CD4-positive, alpha-beta memory T cell (primary cell): ENCODE data around the gene THAP4. TPM values are rescaled to one million over a fixed set of nuclear protein-coding genes. Genes with fewer than 3 reads are reported as not detected.
"Not testable (repeated sequence)": the region's sequence is repeated elsewhere in the genome, so short reads cannot be mapped to it uniquely, and the experiment has no call there.

ENCODE experiments used
- CTCF ChIA-PET: fragments of 350-600 bp; sonication (Branson Sonifier 250); formaldehyde crosslinking; loops from one replicate; lab custom pipeline; 2021; ENCODE audit warnings: inconsistent platforms; ENCODE audit not compliant: partially characterized antibody; lab: Charles Lee
- POLR2A ChIA-PET: fragments of 350-600 bp; sonication (Branson Sonifier 250); formaldehyde crosslinking; loops from one replicate; lab custom pipeline; 2021; ENCODE audit not compliant: partially characterized antibody; lab: Charles Lee
- DNase-seq, 5 donors: peaks; one replicate each; pipeline versions ENCODE4 v3.0.0 to v3.0.0-alpha.2; 2020 to 2022; ENCODE audit warnings: mixed read lengths in 1 of 5
- H3K27ac ChIP-seq: one replicate; pipeline ENCODE4 v1.7.0; 2013; ENCODE audit warnings: low read depth, low read length
- H3K27me3 ChIP-seq: 2 replicates; pipeline ENCODE4 v1.7.0; 2013; ENCODE audit warnings: mild to moderate bottlenecking, low read length, moderate library complexity; ENCODE audit not compliant: insufficient read depth
- H3K36me3 ChIP-seq: 2 replicates; pipeline ENCODE4 v1.7.0; 2013; ENCODE audit warnings: mild to moderate bottlenecking, low read length, moderate library complexity; ENCODE audit not compliant: insufficient read depth
- H3K4me1 ChIP-seq: 2 replicates; pipeline ENCODE4 v1.7.0; 2013; ENCODE audit warnings: mild to moderate bottlenecking, low read length, moderate library complexity; ENCODE audit not compliant: insufficient read depth
- H3K4me3 ChIP-seq, 2 donors: one replicate each; pipeline ENCODE4 v1.7.0; 2013; ENCODE audit warnings: low read length in 2 of 2, mild to moderate bottlenecking in 1 of 2
- H3K9me3 ChIP-seq, 2 donors: one replicate each; pipeline ENCODE4 v1.7.0; 2013; ENCODE audit warnings: low read length in 2 of 2, control low read depth in 1 of 2; ENCODE audit not compliant: control insufficient read depth in 1 of 2
- H3K27ac Mint-ChIP-seq, 7 donors: one replicate each; pipeline ENCODE4 v1.8.0; 2020 to 2021; ENCODE audit warnings: mixed read lengths in 7 of 7, mild to moderate bottlenecking in 6 of 7, inconsistent platforms in 3 of 7, moderate library complexity in 3 of 7
- H3K27me3 Mint-ChIP-seq, 2 donors: one replicate each; pipeline ENCODE4 v1.8.0; 2020 to 2021; ENCODE audit warnings: mixed read lengths in 2 of 2
- H3K36me3 Mint-ChIP-seq, 2 donors: one replicate each; pipeline ENCODE4 v1.8.0; 2020 to 2021; ENCODE audit warnings: mixed read lengths in 2 of 2, inconsistent platforms in 1 of 2, mild to moderate bottlenecking in 1 of 2
- H3K4me1 Mint-ChIP-seq, 4 donors: one replicate each; pipeline ENCODE4 v1.8.0; 2020 to 2021; ENCODE audit warnings: mixed read lengths in 4 of 4, mild to moderate bottlenecking in 1 of 4
- H3K4me3 Mint-ChIP-seq, 8 donors: one replicate each; pipeline ENCODE4 v1.8.0; 2020 to 2021; ENCODE audit warnings: mixed read lengths in 8 of 8, mild to moderate bottlenecking in 7 of 8, moderate library complexity in 6 of 8, inconsistent platforms in 3 of 8
- H3K9me3 Mint-ChIP-seq, 8 donors: one replicate each; pipeline ENCODE4 v1.8.0; 2020 to 2021; ENCODE audit warnings: mixed read lengths in 8 of 8, mild to moderate bottlenecking in 5 of 8, inconsistent platforms in 3 of 8, moderate library complexity in 1 of 8
- intact Hi-C: fragments of 100-400 bp; cut with micrococcal nuclease; formaldehyde crosslinking; loops from one replicate; pipeline ENCODE4 v1.15.1; 2023
- polyA plus RNA-seq, 2 donors: library from polyadenylated mRNA; unstranded; fragments of 300-500 nt; fragmentation: Illumina TruSeq; gene quantifications; one replicate each; pipeline ENCODE4 v1.2.3, GENCODE V29; 2021
- total RNA-seq, 2 experiments: library from RNA; stranded (reverse); gene quantifications; one replicate each; pipeline ENCODE4 v1.2.3, GENCODE V29; 2021

Gene THAP4
- total and polyA plus RNA-seq, 4 experiments from 2014 or later, result 27.8 to 42.9 (median 29.9) TPM

DNA sequence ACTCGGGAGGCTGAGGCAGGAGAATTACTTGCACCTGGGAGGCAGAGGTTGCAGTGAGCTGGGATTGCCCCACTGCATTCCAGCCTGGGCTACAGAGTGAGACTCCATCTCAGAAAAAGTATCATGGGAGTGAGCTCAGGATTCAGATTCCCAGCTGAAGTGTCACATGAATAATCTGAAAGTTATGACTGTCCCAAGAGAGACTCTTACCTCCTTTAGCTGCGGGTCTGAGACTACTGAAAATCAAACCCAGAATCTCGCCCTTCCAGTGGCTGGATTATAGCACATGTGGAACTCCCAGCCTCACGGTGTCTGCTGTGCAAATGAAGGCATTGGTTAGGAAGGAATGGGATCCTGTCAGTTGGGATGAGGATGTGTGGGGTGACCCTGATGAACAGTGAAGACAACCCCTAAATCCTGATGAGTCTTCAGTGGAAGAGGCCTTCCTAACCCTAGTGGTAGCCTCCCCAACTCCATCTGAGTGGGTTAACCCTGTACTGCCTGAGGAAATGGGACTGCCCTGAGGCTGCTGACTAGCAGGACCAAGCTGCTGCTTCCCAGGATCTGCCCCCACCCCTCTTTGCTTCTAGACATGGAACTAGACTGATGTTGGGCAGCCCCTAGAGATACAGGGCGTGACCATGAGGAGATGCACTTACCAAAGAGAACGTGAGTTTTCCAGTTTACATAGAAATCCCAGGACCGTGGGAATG, 61.9 kb downstream of the THAP4 start:
- no peaks in the 10 kb centered on the region for H3K27me3 Mint-ChIP-seq
- no peak for DNase-seq
- POLR2A ChIA-PET, result no interaction called here
- Histone ChIP-seq H3K4me1 (no peaks in the 10 kb centered on the region), H3K9me3 (no peaks in the 10 kb centered on the region), H3K27me3 (no peaks in the 10 kb centered on the region), H3K4me3 (no peak overlapping the region), H3K36me3 (no peaks in the 10 kb centered on the region), H3K27ac (no peak overlapping the region)
- H3K4me1 Mint-ChIP-seq, result no peaks in the 10 kb centered on the region
- H3K27ac Mint-ChIP-seq, result no peak overlapping the region
- intact Hi-C loops, result no loop called here
- CTCF ChIA-PET, result no interaction called here
- H3K36me3 Mint-ChIP-seq, result peaks cover 4 to 7% of the 10 kb centered on the region in 2 donors
- no peak overlapping the region for H3K4me3 Mint-ChIP-seq
- H3K9me3 Mint-ChIP-seq, result peaks cover 0 to 2% (median 0%) of the 10 kb centered on the region in 8 donors

DNA sequence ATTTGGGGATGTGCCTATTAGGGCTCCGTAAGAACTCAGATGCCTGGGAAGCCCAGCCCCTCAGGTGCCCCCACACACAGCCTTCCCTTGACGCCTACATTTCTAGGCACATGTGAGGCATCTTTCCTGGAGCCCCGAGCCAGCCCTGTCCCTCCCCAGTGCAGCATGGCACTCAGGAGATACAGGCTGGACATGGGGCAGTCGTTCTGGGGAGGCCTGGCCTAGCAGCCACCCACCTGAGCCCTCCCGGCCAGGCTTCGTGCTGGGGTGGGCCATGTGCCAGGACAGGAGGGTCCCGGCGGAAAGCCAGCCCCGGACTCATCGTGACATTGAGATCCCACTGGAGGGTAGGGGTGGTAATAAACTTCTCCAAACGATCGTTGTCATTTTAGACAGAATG, 63.2 kb downstream of the THAP4 start:
- Mint-ChIP-seq H3K27ac (no peak overlapping the region), H3K4me3 (no peak overlapping the region), H3K4me1 (no peaks in the 10 kb centered on the region), H3K27me3 (no peaks in the 10 kb centered on the region), H3K36me3 (peaks cover 4 to 5% of the 10 kb centered on the region in 2 donors), H3K9me3 (peaks cover 0 to 2% (median 0%) of the 10 kb centered on the region in 8 donors)
- DNase-seq, result no peak
- intact Hi-C loops, result no loop called here
- ChIA-PET CTCF (no interaction called here), POLR2A (no interaction called here)
- Histone ChIP-seq H3K27me3 (no peaks in the 10 kb centered on the region), H3K4me3 (no peak overlapping the region), H3K9me3 (no peaks in the 10 kb centered on the region), H3K27ac (no peak overlapping the region), H3K4me1 (no peaks in the 10 kb centered on the region), H3K36me3 (no peaks in the 10 kb centered on the region)

DNA sequence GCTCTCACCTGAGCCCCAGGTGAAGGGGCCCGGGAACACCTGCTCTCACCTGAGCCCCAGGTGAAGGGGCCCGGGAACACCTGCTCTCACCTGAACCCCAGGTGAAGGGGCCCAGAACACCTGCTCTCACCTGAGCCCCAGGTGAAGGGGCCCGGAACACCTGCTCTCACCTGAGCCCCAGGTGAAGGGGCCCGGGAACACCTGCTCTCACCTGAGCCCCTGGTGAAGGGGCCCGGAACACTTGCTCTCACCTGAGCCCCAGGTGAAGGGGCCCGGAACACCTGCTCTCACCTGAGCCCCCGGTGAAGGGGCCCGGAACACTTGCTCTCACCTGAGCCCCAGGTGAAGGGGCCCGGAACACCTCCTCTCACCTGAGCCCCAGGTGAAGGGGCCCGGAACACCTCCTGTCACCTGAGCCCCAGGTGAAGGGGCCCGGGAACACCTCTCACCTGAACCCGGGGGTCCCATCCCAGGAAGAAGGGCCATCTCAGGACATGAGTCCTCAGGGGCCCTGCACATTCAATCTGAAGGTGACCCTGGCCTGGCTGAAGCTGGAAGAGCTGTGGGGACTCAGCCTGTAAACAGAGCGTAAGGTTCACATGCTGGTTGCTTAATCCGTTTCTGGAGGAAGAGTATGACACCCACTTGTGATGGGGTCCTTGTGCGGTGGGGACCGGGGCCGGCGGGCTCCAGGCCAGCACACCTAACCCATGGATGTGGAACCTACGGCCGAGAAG, 63.9 kb downstream of the THAP4 start:
- H3K27me3 Mint-ChIP-seq, H3K4me1 ChIP-seq, H3K4me3 ChIP-seq, POLR2A ChIA-PET, CTCF ChIA-PET, H3K36me3 Mint-ChIP-seq, DNase-seq, H3K27me3 ChIP-seq, H3K9me3 Mint-ChIP-seq, H3K4me3 Mint-ChIP-seq, H3K27ac ChIP-seq, intact Hi-C loops, H3K36me3 ChIP-seq, H3K27ac Mint-ChIP-seq, H3K9me3 ChIP-seq, H3K4me1 Mint-ChIP-seq: not testable (repeated sequence)

DNA sequence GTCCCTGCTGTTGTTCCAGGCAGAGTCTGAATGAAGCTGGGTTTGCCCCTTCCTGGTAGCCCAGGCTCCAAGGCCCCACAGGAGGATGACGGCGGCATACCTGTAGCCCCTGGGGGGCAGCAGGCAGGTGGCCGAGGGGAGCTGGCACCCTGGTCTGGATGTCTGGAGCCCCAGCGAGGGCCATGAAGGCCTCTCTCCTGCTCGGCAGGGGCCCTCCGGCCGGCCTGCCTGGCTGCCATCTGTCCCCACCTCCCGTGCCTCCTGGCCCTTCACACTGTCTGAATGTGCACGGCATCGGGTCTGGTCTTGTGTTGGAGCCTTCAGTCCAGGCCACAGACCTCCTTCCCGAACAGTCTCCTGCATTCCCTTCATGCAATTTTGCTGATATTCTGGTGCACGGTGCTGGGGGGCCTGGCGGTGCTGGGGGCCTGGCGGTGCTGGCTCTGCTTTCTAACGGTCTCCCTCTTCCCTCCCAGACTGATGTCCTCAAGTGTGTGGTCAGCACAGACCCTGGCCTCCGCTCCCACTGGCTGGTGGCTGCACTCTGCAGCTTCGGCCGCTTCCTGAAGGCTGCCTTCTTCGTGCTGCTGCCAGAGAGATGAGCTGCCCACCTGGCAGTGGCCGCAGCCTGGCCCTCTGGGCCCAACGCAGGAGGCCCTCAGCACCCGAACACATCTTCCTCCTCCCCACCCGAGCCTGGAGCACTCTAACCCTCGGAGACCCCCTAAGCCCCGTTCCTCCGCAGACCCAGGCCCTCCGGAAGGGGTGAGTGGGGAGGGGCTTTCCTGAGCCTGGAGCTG, 64.9 kb downstream of the THAP4 start:
- Mint-ChIP-seq H3K9me3 (peaks cover 0 to 2% (median 0%) of the 10 kb centered on the region in 8 donors), H3K27ac (peak overlapping the region in 1 of 7 donors; percentile 70), H3K27me3 (no peaks in the 10 kb centered on the region), H3K4me3 (no peak overlapping the region), H3K4me1 (no peaks in the 10 kb centered on the region), H3K36me3 (peaks cover 0 to 2% of the 10 kb centered on the region in 2 donors)
- H3K27me3 ChIP-seq, result no peaks in the 10 kb centered on the region
- no peak overlapping the region for H3K4me3 ChIP-seq
- CTCF ChIA-PET, result no interaction called here
- H3K9me3 ChIP-seq, result no peaks in the 10 kb centered on the region
- no peak overlapping the region for H3K27ac ChIP-seq
- POLR2A ChIA-PET, result no interaction called here
- no peaks in the 10 kb centered on the region for H3K4me1 ChIP-seq
- DNase-seq, result no peak
- intact Hi-C loops, result no loop called here
- H3K36me3 ChIP-seq, result no peaks in the 10 kb centered on the region

DNA sequence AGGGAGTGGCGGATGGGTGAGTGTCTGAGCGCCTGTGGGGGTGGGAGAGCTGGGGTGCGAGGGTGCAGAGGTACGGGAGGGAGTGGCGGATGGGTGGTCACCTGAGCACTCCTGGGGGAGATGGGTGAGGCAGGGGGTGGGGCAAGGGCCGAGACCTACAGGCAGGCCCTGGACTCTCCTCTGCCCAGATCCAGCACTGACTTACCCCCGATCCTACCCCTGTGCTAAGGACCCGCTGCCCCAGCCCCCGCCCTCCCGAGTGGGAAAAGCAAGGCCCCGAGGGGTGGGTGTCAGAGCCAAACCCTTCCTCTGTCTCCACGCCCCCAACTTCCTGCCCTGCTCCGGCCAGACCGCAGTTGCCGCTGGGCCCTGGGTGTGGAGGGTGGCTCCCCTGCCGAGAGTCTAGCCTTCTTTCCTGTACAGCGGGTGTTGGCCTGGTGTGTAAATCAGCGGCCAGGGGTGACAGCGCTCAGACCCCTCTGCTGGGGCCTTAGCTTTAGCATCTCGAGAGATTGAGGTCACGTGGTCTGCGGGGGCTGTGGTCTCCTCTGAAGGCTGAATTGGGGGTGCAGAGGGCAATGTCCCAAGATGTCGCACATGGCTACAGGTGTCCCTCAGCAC, 65.9 kb downstream of the THAP4 start:
- ChIA-PET POLR2A (no interaction called here), CTCF (no interaction called here)
- H3K27ac ChIP-seq, result no peak overlapping the region
- H3K4me1 ChIP-seq, result no peaks in the 10 kb centered on the region
- no peaks in the 10 kb centered on the region for H3K36me3 ChIP-seq
- no peaks in the 10 kb centered on the region for H3K27me3 Mint-ChIP-seq
- no peak for DNase-seq
- H3K27me3 ChIP-seq, result no peaks in the 10 kb centered on the region
- no peak overlapping the region for H3K27ac Mint-ChIP-seq
- intact Hi-C loops, result no loop called here
- no peaks in the 10 kb centered on the region for H3K4me1 Mint-ChIP-seq
- no peak overlapping the region for H3K4me3 ChIP-seq
- peaks cover 0 to 2% (median 0%) of the 10 kb centered on the region in 8 donors for H3K9me3 Mint-ChIP-seq
- peaks cover 0 to 2% of the 10 kb centered on the region in 2 donors for H3K36me3 Mint-ChIP-seq
- no peak overlapping the region for H3K4me3 Mint-ChIP-seq
- no peaks in the 10 kb centered on the region for H3K9me3 ChIP-seq

DNA sequence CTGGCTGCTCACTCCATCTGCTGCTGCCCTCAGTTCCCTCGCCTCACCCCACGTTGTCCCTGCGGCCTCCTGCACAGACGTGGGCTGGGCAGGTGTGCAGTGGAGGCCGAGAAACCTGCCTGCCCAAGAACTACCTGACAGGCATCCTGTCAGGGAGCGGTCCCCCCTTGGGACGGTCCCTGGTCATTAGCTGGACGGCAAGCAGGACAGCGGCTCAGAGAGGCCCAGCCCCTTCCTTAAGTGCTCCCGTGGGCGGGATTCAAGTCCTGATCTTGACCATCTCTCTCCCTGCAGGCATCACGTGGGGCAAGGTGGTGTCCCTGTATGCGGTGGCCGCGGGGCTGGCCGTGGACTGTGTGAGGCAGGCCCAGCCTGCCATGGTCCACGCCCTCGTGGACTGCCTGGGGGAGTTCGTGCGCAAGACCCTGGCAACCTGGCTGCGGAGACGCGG, 67.1 kb downstream of the THAP4 start:
- peaks cover 0 to 2% (median 0%) of the 10 kb centered on the region in 8 donors for H3K9me3 Mint-ChIP-seq
- intact Hi-C loops, result no loop called here

DNA sequence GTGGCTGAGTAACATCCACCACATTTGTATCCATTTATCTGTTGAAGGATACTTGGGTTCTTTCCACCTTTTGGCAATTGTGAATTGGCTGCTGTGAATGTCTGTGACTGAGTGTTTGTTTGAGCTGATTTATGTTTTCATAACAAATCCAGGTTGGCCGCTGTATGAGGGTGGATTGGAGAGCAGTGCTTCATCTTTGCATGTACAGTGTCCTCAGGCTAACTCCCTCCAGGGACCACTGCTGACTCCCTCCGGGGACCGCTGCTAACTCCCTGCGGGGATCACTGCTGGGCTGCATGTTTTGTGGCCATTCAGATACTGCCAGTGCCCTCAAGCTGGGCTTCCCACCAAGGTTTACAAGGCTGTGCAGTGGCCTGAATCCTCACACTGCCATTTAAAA, 68.2 kb downstream of the THAP4 start:
- Histone ChIP-seq H3K27me3 (no peaks in the 10 kb centered on the region), H3K27ac (no peak overlapping the region), H3K36me3 (no peaks in the 10 kb centered on the region), H3K4me1 (no peaks in the 10 kb centered on the region), H3K4me3 (no peak overlapping the region), H3K9me3 (no peaks in the 10 kb centered on the region)
- POLR2A ChIA-PET, result no interaction called here
- Mint-ChIP-seq H3K9me3 (peaks cover 0 to 2% (median 0%) of the 10 kb centered on the region in 8 donors), H3K4me3 (no peak overlapping the region), H3K36me3 (no peaks in the 10 kb centered on the region), H3K27me3 (no peaks in the 10 kb centered on the region), H3K27ac (no peak overlapping the region), H3K4me1 (no peaks in the 10 kb centered on the region)
- intact Hi-C loops, result no loop called here
- CTCF ChIA-PET, result no interaction called here
- no peak for DNase-seq

More for the DNA sequence above, 67.1 kb downstream of the THAP4 start:
- no peaks in the 10 kb centered on the region for H3K4me1 ChIP-seq
- Mint-ChIP-seq H3K4me1 (no peaks in the 10 kb centered on the region), H3K36me3 (no peaks in the 10 kb centered on the region), H3K27ac (no peak overlapping the region), H3K27me3 (no peaks in the 10 kb centered on the region), H3K4me3 (no peak overlapping the region)
- H3K36me3 ChIP-seq, result no peaks in the 10 kb centered on the region
- CTCF ChIA-PET, result no interaction called here
- no peak overlapping the region for H3K27ac ChIP-seq
- H3K27me3 ChIP-seq, result no peaks in the 10 kb centered on the region
- no peak for DNase-seq
- POLR2A ChIA-PET, result no interaction called here
- no peaks in the 10 kb centered on the region for H3K9me3 ChIP-seq
- no peak overlapping the region for H3K4me3 ChIP-seq
